ENCODE results near the gene SLC16A6.

GRCh38 chr17:68293490-68294195, 2.7 kb upstream of the SLC16A6 start:
- TF ChIP-seq, protein P1, sequence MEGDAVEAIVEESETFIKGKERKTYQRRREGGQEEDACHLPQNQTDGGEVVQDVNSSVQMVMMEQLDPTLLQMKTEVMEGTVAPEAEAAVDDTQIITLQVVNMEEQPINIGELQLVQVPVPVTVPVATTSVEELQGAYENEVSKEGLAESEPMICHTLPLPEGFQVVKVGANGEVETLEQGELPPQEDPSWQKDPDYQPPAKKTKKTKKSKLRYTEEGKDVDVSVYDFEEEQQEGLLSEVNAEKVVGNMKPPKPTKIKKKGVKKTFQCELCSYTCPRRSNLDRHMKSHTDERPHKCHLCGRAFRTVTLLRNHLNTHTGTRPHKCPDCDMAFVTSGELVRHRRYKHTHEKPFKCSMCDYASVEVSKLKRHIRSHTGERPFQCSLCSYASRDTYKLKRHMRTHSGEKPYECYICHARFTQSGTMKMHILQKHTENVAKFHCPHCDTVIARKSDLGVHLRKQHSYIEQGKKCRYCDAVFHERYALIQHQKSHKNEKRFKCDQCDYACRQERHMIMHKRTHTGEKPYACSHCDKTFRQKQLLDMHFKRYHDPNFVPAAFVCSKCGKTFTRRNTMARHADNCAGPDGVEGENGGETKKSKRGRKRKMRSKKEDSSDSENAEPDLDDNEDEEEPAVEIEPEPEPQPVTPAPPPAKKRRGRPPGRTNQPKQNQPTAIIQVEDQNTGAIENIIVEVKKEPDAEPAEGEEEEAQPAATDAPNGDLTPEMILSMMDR (IDR thresholded peaks at IDR 0.05) = no peak
- TF ChIP-seq EP300 (IDR thresholded peaks at IDR 0.05) (no peak), POLR2A (IDR thresholded peaks at IDR 0.05) (no peak)
